GM12865 (cell line): ENCODE results near the gene PAX2.

Experiments used
- DNase-seq: peaks from one replicate; pipeline ENCODE4 v3.0.0; 2010; ENCODE audit warnings: low read depth
- H3K4me3 ChIP-seq: 2 replicates; pipeline ENCODE4 v1.5.1; 2011; ENCODE audit warnings: mild to moderate bottlenecking, low read depth, low read length, control low read depth
- CTCF ChIP-seq: IDR thresholded peaks from 2 replicates; pipeline ENCODE4 v1.5.1; 2011; ENCODE audit warnings: low read length, control low read depth, low read depth, inconsistent platforms; ENCODE audit not compliant: insufficient read depth; ENCODE audit errors: missing control alignments

Gene PAX2

GRCh38 chr10:100869399-100869798, 124.0 kb downstream of the PAX2 start:
- H3K4me3 ChIP-seq, result no peak overlapping the region
- no peak for DNase-seq
- no peak for TF ChIP-seq CTCF

GRCh38 chr10:100872034-100872791, 126.8 kb downstream of the PAX2 start:
- DNase-seq, result peak; percentile 53
- no peak overlapping the region for H3K4me3 ChIP-seq
- TF ChIP-seq CTCF, result peak; percentile 70

GRCh38 chr10:100873146-100873826, 127.9 kb downstream of the PAX2 start:
- TF ChIP-seq CTCF, result no peak
- DNase-seq, result no peak
- H3K4me3 ChIP-seq, result no peak overlapping the region

GRCh38 chr10:100873827-100874326, 128.5 kb downstream of the PAX2 start:
- TF ChIP-seq CTCF, result no peak
- DNase-seq, result no peak
- H3K4me3 ChIP-seq, result no peak overlapping the region

- H3K4me3 ChIP-seq, result no peak overlapping the region
- TF ChIP-seq CTCF, result no peak
- DNase-seq, result no peak
These were observed 129.5 kb downstream of the PAX2 start for GRCh38 chr10:100874702-100875483.

- TF ChIP-seq CTCF, result no peak
- DNase-seq, result no peak
- H3K4me3 ChIP-seq, result no peak overlapping the region
These were observed 130.2 kb downstream of the PAX2 start for GRCh38 chr10:100875484-100876166.
